PC-3 (cell line): ENCODE data around the gene ZNF823. TPM values are rescaled to one million over a fixed set of nuclear protein-coding genes. Genes with fewer than 3 reads are reported as not detected.
A peak's percentile ranks its signal among the peaks of the same experiment; 100 is the strongest.

Source experiments
- ATAC-seq: fragments of 200-7000 bp; cut with Tn5 transposase; 2 replicates; pipeline ENCODE4 v1.9.1; 2020; ENCODE audit warnings: mild to moderate bottlenecking, moderate library complexity
- BruUV-seq: library from RNA; stranded (reverse); fragments of 400-500 nt; replicated peaks from 2 replicates; lab custom pipeline; 2021; lab: Mats Ljungman, UMichigan
- CTCF ChIA-PET: fragments of 300-600 bp; sonication (Branson Sonifier 250); formaldehyde crosslinking; loops from one replicate; lab custom pipeline; 2022; ENCODE audit warnings: antibody characterized with exemption; lab: Charles Lee
- POLR2A ChIA-PET: fragments of 300-600 bp; sonication (Branson Sonifier 250); formaldehyde crosslinking; loops from one replicate; lab custom pipeline; 2022; ENCODE audit warnings: antibody characterized with exemption; ENCODE audit not compliant: unreplicated experiment; lab: Charles Lee
- DNase-seq: peaks from one replicate; pipeline ENCODE4 v3.0.0-alpha.2; 2015
- H2AFZ ChIP-seq: fragments of 300-600 bp; sonication (generic); 2 replicates; pipeline ENCODE4 v1.6.0; 2016; ENCODE audit warnings: antibody characterized with exemption, low read length
- H3F3A ChIP-seq: fragments of 300-600 bp; sonication (generic); one replicate; pipeline ENCODE4 v1.6.0; 2017; ENCODE audit warnings: antibody characterized with exemption, low read length, control low read depth, mild to moderate bottlenecking; ENCODE audit not compliant: unreplicated experiment
- H3K27ac ChIP-seq: fragments of 300-600 bp; sonication (generic); 2 replicates; pipeline ENCODE4 v1.5.1; 2016; ENCODE audit warnings: mild to moderate bottlenecking, low read length
- H3K27me3 ChIP-seq: fragments of 300-600 bp; sonication (generic); 2 replicates; pipeline ENCODE4 v1.6.1; 2016; ENCODE audit warnings: low read length, mixed read lengths
- H3K36me3 ChIP-seq: fragments of 300-600 bp; sonication (generic); 2 replicates; pipeline ENCODE4 v1.6.1; 2016; ENCODE audit warnings: low read depth, mixed run types, low read length, mixed read lengths
- H3K4me1 ChIP-seq: fragments of 300-600 bp; sonication (generic); 2 replicates; pipeline ENCODE4 v1.5.1; 2016; ENCODE audit warnings: low read length; ENCODE audit not compliant: insufficient read depth
- H3K4me2 ChIP-seq: fragments of 300-600 bp; sonication (generic); 2 replicates; pipeline ENCODE4 v1.6.0; 2016; ENCODE audit warnings: low read length
- H3K4me3 ChIP-seq: fragments of 300-600 bp; sonication (generic); 2 replicates; pipeline ENCODE4 v1.5.1; 2016; ENCODE audit warnings: mild to moderate bottlenecking, low read length, mixed read lengths
- H3K79me2 ChIP-seq: fragments of 300-600 bp; sonication (generic); 2 replicates; pipeline ENCODE4 v1.6.1; 2017; ENCODE audit warnings: low read length, mixed read lengths
- H3K9ac ChIP-seq: fragments of 300-600 bp; sonication (generic); 2 replicates; pipeline ENCODE4 v1.6.0; 2016; ENCODE audit warnings: mild to moderate bottlenecking, low read length
- H3K9me2 ChIP-seq: fragments of 300-600 bp; sonication (generic); replicated peaks from 2 replicates; pipeline ENCODE4 v1.6.1; 2016; ENCODE audit warnings: mixed run types, low read length, mixed read lengths
- H3K9me3 ChIP-seq: fragments of 300-600 bp; sonication (generic); 2 replicates; pipeline ENCODE4 v1.6.1; 2016; ENCODE audit warnings: low read length, mixed read lengths
- H4K20me1 ChIP-seq: fragments of 300-600 bp; sonication (generic); 2 replicates; pipeline ENCODE4 v1.6.1; 2016; ENCODE audit warnings: low read length, mixed read lengths
- EZH2 ChIP-seq: fragments of 300-600 bp; sonication (generic); IDR thresholded peaks from one replicate; pipeline ENCODE4 v1.6.1; 2017; ENCODE audit warnings: antibody characterized with exemption, mild to moderate bottlenecking, low read length; ENCODE audit not compliant: unreplicated experiment
- EZH2phosphoT487 ChIP-seq: fragments of 300-600 bp; sonication (generic); IDR thresholded peaks from 2 replicates; pipeline ENCODE4 v1.6.1; 2018; ENCODE audit warnings: mild to moderate bottlenecking, antibody characterized with exemption, low read length, borderline replicate concordance
- intact Hi-C: fragments of 100-400 bp; cut with micrococcal nuclease; formaldehyde crosslinking; loops from 2 replicates; pipeline ENCODE4 v1.9.0; 2023
- total RNA-seq: library from RNA; depleted of rRNA; stranded (reverse); fragments of >200 nt; gene quantifications from 2 replicates; pipeline ENCODE4 v1.2.3, GENCODE V29; 2014
- TF ChIP-seq, protein P1 (sequence below): fragments of 300-600 bp; sonication (generic); conservative IDR thresholded peaks from 2 replicates; pipeline ENCODE4 v1.5.1; 2017; ENCODE audit warnings: antibody characterized with exemption, low read depth, mild to moderate bottlenecking, low read length

Gene ZNF823
- total RNA-seq, 1 experiment from 2014 or later: 5.1 TPM

- Histone ChIP-seq H3K36me3 (peaks cover 6% of the 10 kb centered on the region; the same call in 1 of the 2 replicates), H3K4me1 (peaks cover 22% of the 10 kb centered on the region), H3K27ac (peak overlapping the region; percentile 8; the same call in 1 of the 2 replicates), H3K9me2 (no peaks in the 10 kb centered on the region), H3K27me3 (no peaks in the 10 kb centered on the region), H3F3A (no peaks in the 10 kb centered on the region), H4K20me1 (peaks cover 9% of the 10 kb centered on the region; the same call in 1 of the 2 replicates), H3K9ac (peak overlapping the region; percentile 72), H3K79me2 (peaks cover 55% of the 10 kb centered on the region), H2AFZ (peak overlapping the region; percentile 84), H3K4me2 (peak overlapping the region; percentile 90), H3K9me3 (0 out of 2 replicates have a peak, but pooled peaks cover 3% of the 10 kb centered on the region), H3K4me3 (peak overlapping the region; percentile 85)
- POLR2A ChIA-PET: no interaction called here
- TSS peak; percentile 44 for BruUV-seq
- intact Hi-C loops: loop anchor here (2.0 kb wide), 1 partner anchor 37 kb away; no protein-coding TSS in a partner anchor
- DNase-seq (peak; percentile 65), ATAC-seq (peak; percentile 59)
- TF ChIP-seq, protein P1, sequence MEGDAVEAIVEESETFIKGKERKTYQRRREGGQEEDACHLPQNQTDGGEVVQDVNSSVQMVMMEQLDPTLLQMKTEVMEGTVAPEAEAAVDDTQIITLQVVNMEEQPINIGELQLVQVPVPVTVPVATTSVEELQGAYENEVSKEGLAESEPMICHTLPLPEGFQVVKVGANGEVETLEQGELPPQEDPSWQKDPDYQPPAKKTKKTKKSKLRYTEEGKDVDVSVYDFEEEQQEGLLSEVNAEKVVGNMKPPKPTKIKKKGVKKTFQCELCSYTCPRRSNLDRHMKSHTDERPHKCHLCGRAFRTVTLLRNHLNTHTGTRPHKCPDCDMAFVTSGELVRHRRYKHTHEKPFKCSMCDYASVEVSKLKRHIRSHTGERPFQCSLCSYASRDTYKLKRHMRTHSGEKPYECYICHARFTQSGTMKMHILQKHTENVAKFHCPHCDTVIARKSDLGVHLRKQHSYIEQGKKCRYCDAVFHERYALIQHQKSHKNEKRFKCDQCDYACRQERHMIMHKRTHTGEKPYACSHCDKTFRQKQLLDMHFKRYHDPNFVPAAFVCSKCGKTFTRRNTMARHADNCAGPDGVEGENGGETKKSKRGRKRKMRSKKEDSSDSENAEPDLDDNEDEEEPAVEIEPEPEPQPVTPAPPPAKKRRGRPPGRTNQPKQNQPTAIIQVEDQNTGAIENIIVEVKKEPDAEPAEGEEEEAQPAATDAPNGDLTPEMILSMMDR: no peak; the same call in 1 of the 2 replicates
- no peak for TF ChIP-seq EZH2phosphoT487
- no peak for TF ChIP-seq EZH2
- CTCF ChIA-PET: interaction anchor here (0.6 kb wide), 1 partner anchor 403 kb away, joined by 3 read pairs; no protein-coding TSS in a partner anchor
Observed at GRCh38 chr19:11737964-11738745, 591 bp downstream of the ZNF823 start.

DNA sequence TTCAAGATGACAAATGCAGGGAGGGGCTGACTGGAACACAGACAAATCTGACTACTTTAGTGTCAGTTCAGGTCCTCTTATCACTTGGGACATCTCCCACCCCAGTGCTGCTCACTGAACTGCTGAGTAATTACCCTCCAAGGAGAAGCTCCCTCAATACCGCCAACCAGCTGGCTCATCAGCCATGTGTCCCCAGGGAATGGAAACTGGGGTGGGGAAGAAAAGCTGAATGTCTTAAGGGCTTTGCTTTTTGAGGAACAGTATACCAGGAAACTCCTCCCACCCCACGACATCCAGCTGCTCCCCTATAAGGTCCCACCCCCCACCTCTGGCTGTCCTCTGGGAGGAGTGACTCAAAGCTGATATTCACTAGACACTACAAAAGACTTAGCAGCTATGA, 2.0 kb downstream of the ZNF823 start:
- H2AFZ ChIP-seq: no peak overlapping the region
- H3K9me2 ChIP-seq: no peaks in the 10 kb centered on the region
- H3K9me3 ChIP-seq: no peaks in the 10 kb centered on the region
- peaks cover 9% of the 10 kb centered on the region; the same call in 1 of the 2 replicates for H4K20me1 ChIP-seq
- peak overlapping the region; percentile 90 for H3K4me2 ChIP-seq
- H3K4me1 ChIP-seq: peaks cover 29% of the 10 kb centered on the region
- H3K36me3 ChIP-seq: peaks cover 9% of the 10 kb centered on the region
- H3K79me2 ChIP-seq: peaks cover 66% of the 10 kb centered on the region
- no peak for ATAC-seq
- POLR2A ChIA-PET: no interaction called here
- H3K27me3 ChIP-seq: no peaks in the 10 kb centered on the region
- no TSS peak for BruUV-seq
- no peak for TF ChIP-seq EZH2
- TF ChIP-seq, protein P1: no peak
- no peak for TF ChIP-seq EZH2phosphoT487
- H3K4me3 ChIP-seq: peak overlapping the region; percentile 85; the same call in 1 of the 2 replicates
- H3K9ac ChIP-seq: no peak overlapping the region
- H3F3A ChIP-seq: no peaks in the 10 kb centered on the region
- DNase-seq: peak; percentile 38
- H3K27ac ChIP-seq: no peak overlapping the region
- intact Hi-C loops: no loop called here
- CTCF ChIA-PET: interaction anchor here (1.1 kb wide), 1 partner anchor 37 kb away, joined by 4 read pairs; no protein-coding TSS in a partner anchor
